PC-9 (cell line): ENCODE measurements around the gene USP27X.

Source experiments
- CTCF ChIP-seq: fragments of 200-600 bp; sonication (generic); conservative IDR thresholded peaks from 2 replicates; pipeline ENCODE4 v1.6.1; 2017; ENCODE audit warnings: mixed run types, antibody characterized with exemption, mild to moderate bottlenecking, moderate library complexity
- EZH2 ChIP-seq: fragments of 200-600 bp; sonication (generic); IDR thresholded peaks from 2 replicates; pipeline ENCODE4 v1.8.0; 2017; ENCODE audit warnings: antibody characterized with exemption, low read depth

- TF ChIP-seq EZH2 (no peak), CTCF (no peak)
These were observed 32.8 kb upstream of the USP27X start for GRCh38 chrX:49846522-49846921.
